Measurements from ENCODE around the gene LRCH1. TPM values are rescaled to one million over a fixed set of nuclear protein-coding genes. Genes with fewer than 3 reads are reported as not detected.

LRCH1 gene
- total RNA-seq, 2 experiments from 2014 or later, result 15.5 to 17.1 TPM

DNA sequence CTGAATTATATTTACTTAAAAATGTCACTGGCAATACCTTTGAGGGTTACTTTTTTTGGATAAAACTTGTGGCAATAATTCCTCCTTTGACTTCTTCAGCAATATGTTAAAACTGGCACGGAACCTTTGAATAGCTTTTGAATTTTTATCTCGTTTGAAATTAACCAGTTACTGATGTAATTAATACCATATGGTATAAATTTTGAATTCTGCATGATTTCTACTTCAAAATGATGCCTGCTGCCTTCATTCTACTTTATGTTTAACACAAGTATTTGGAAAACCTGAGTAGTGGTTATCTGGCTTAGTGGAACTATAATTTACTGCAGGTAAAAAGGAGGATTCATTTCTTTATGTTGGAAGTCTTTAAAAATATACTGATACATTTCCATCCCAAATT is 85.3 kb downstream of the LRCH1 start:
- intact Hi-C loops (cut with micrococcal nuclease), result no loop called here
- DNase-seq, result no peak
- no peak overlapping the region for H3K4me3 Mint-ChIP-seq
- TF ChIP-seq, protein P1, sequence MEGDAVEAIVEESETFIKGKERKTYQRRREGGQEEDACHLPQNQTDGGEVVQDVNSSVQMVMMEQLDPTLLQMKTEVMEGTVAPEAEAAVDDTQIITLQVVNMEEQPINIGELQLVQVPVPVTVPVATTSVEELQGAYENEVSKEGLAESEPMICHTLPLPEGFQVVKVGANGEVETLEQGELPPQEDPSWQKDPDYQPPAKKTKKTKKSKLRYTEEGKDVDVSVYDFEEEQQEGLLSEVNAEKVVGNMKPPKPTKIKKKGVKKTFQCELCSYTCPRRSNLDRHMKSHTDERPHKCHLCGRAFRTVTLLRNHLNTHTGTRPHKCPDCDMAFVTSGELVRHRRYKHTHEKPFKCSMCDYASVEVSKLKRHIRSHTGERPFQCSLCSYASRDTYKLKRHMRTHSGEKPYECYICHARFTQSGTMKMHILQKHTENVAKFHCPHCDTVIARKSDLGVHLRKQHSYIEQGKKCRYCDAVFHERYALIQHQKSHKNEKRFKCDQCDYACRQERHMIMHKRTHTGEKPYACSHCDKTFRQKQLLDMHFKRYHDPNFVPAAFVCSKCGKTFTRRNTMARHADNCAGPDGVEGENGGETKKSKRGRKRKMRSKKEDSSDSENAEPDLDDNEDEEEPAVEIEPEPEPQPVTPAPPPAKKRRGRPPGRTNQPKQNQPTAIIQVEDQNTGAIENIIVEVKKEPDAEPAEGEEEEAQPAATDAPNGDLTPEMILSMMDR (IDR thresholded peaks at IDR 0.05), result no peak
- peaks cover 33% of the 10 kb centered on the region for H3K4me1 Mint-ChIP-seq (ENCODE audit: low read depth)
- no peak overlapping the region for H3K27ac Mint-ChIP-seq
- no peaks in the 10 kb centered on the region for H3K27me3 Mint-ChIP-seq
- no peak for ATAC-seq
- no peaks in the 10 kb centered on the region for H3K9me3 Mint-ChIP-seq
- CTCF ChIA-PET, result interaction anchor here (0.7 kb wide), 1 partner anchor 86 kb away, joined by 3 read pairs; no protein-coding TSS in a partner anchor
- peaks cover 3% of the 10 kb centered on the region for H3K36me3 Mint-ChIP-seq (ENCODE audit: low read depth)
- POLR2A ChIA-PET, result no interaction called here

DNA sequence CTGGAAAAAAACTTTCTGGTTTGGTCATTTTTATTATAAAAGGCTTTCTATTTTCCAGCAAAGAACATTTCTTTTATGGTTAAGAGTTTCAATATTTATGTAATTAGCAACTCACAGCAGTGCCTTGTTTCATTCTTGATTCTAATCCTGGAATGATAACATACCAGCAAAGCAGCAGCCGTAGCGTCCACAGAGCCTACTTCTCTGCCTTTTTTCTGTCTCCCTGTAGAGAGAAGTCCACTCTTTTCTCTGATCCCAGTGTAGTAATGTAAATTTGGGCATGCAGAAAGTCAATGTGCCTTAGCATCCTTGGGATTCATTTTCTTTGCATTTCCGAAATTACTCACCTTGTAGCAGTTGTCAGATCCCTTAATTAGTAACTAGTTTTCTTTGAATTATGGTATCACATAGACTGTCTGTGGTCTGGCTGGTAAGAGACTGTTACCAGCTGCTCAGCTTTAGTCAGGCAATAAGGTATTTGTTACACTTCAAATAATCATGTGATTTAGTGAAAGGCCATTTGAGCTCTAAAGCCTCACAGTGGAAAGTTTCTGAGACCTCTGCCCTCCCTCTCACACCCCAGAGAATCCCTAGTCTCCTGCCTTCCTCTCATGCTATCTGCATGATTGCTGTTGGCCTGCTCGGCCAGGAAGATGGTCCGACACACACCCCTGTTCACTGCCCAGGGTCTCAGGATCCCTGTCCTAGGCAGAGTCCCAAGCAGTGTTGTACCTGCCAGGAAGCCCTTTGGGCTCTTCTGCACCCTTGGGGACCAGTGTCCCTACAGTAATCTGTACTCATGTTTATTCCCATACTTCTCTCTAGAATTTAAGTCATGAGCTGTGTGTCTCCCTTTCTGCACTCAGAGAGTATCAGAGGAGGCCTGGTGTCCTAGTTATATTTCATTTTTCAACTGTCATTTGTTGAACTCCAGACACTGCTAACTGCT is 86.3 kb downstream of the LRCH1 start:
- ATAC-seq (no peak), DNase-seq (no peak)
- H3K27ac Mint-ChIP-seq, result no peak overlapping the region
- ChIA-PET POLR2A (no interaction called here), CTCF (interaction anchor here (1.5 kb wide), 1 partner anchor 87 kb away, joined by 3 read pairs; no protein-coding TSS in a partner anchor)
- no peaks in the 10 kb centered on the region for H3K9me3 Mint-ChIP-seq
- no peak overlapping the region for H3K4me3 Mint-ChIP-seq
- H3K4me1 Mint-ChIP-seq (ENCODE audit: low read depth), result peaks cover 39% of the 10 kb centered on the region
- no peaks in the 10 kb centered on the region for H3K27me3 Mint-ChIP-seq
- intact Hi-C loops (cut with micrococcal nuclease), result no loop called here
- TF ChIP-seq, protein P1 (IDR thresholded peaks at IDR 0.05), result no peak
- H3K36me3 Mint-ChIP-seq (ENCODE audit: low read depth), result peaks cover 3% of the 10 kb centered on the region

DNA sequence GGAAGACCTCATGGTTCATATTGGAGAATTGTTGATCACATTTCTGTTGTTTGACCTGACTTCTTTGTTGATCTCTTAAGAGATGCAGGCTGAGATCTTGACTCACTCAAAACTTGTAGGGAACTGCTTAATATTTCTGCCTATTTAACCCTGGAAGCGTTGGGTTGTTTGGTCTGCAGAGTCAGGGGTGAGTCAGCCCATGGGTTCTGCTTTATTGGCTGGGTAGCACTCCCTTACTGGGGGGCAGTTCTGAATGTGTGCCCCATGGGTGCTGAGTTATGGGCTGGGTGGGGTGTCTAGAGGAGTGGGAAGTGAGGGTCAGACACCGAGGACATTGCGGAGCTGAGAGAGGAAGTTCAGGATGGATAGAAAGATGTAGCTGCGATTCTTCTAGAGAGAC is 87.9 kb downstream of the LRCH1 start:
- no peak overlapping the region for H3K27ac Mint-ChIP-seq
- ChIA-PET POLR2A (interaction anchor here (1.0 kb wide), 1 partner anchor 12 kb away, joined by 4 read pairs; no protein-coding TSS in a partner anchor), CTCF (interaction anchor here (1.5 kb wide), 1 partner anchor 89 kb away, joined by 3 read pairs; no protein-coding TSS in a partner anchor)
- no peak overlapping the region for H3K4me3 Mint-ChIP-seq
- H3K27me3 Mint-ChIP-seq, result no peaks in the 10 kb centered on the region
- TF ChIP-seq, protein P1 (IDR thresholded peaks at IDR 0.05), result no peak
- ATAC-seq (peak; percentile 10), DNase-seq (no peak)
- peaks cover 1% of the 10 kb centered on the region for H3K36me3 Mint-ChIP-seq (ENCODE audit: low read depth)
- intact Hi-C loops (cut with micrococcal nuclease), result no loop called here
- H3K9me3 Mint-ChIP-seq, result no peaks in the 10 kb centered on the region
- H3K4me1 Mint-ChIP-seq (ENCODE audit: low read depth), result peaks cover 43% of the 10 kb centered on the region

DNA sequence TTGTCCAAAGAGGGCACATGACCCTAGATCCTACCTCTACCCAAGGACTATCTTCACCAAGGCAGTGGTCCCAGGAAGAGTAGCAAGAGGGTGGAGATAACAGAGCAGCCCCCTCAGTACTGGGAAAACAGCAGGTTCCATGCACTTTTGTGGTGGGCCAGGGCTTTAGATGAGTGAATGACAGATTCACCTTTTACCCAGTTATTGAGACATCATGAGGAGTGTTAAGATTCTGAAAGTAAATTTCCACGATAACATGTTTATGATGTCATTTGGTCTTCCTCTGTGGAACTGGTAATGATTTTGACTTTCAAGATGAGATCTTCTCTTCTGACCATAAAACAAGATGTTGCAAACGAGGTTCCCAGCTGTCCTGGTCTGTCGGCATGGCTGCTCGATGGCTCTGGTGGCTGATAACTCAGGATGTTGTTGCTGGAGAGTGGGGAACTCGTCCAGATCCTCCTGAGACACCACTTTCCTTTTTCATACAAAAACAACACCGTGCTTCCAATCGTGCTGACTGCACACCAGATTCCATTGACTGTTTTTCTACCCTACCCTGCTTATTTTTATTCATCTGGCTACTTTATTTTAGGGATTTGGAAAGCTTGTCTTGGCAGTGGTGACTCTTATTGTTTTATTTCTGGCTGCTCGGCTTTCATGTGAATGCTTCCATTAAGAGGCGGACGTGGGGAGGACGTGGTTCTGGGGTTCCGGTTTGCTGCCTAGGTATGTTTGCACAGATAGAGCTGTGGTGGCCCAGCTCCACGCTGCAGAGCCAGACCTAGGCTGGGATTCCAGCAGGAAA is 88.5 kb downstream of the LRCH1 start:
- Mint-ChIP-seq H3K4me1 (ENCODE audit: low read depth) (peaks cover 43% of the 10 kb centered on the region), H3K27me3 (no peaks in the 10 kb centered on the region), H3K27ac (no peak overlapping the region), H3K36me3 (ENCODE audit: low read depth) (peaks cover under 1% of the 10 kb centered on the region), H3K4me3 (no peak overlapping the region), H3K9me3 (no peaks in the 10 kb centered on the region)
- intact Hi-C loops (cut with micrococcal nuclease), result no loop called here
- ATAC-seq, result no peak
- POLR2A ChIA-PET, result interaction anchor here (1.3 kb wide), 1 partner anchor 28 kb away, joined by 4 read pairs; no protein-coding TSS in a partner anchor
- CTCF ChIA-PET, result interaction anchor here (2.6 kb wide), 1 partner anchor 90 kb away, joined by 12 read pairs; no protein-coding TSS in a partner anchor
- DNase-seq, result no peak
- TF ChIP-seq, protein P1 (IDR thresholded peaks at IDR 0.05), result no peak

Measured in activated CD8-positive, alpha-beta T cell treated with anti-CD3 and anti-CD28 coated beads for 36 hours (primary cell).